DMS53 (cell line): ENCODE measurements around the gene PSME4.

Experiments used
- DNase-seq: peaks from one replicate; lab custom pipeline; 2025; lab: John Stamatoyannopoulos, UW

Gene PSME4

GRCh38 chr2:53829273-53829979, 141.4 kb downstream of the PSME4 start:
- DNase-seq, result no peak

- no peak for DNase-seq
Measured at GRCh38 chr2:53828331-53828730, 142.5 kb downstream of the PSME4 start.

- no peak for DNase-seq
Measured at GRCh38 chr2:53827398-53828175, 143.2 kb downstream of the PSME4 start.

- no peak for DNase-seq
Measured at GRCh38 chr2:53826587-53827397, 144.0 kb downstream of the PSME4 start.

- DNase-seq, result no peak
Measured at GRCh38 chr2:53826030-53826410, 144.8 kb downstream of the PSME4 start.

GRCh38 chr2:53823639-53824038, 147.2 kb downstream of the PSME4 start:
- peak; percentile 36 for DNase-seq

- DNase-seq, result no peak
Measured at GRCh38 chr2:53821810-53822209, 149.0 kb downstream of the PSME4 start.

- no peak for DNase-seq
Measured at GRCh38 chr2:53820711-53821110, 150.1 kb downstream of the PSME4 start.

- DNase-seq, result no peak
Measured at GRCh38 chr2:53820048-53820447, 150.7 kb downstream of the PSME4 start.

- no peak for DNase-seq
Measured at GRCh38 chr2:53819634-53820033, 151.2 kb downstream of the PSME4 start.

- no peak for DNase-seq
Measured at GRCh38 chr2:53818854-53819435, 151.8 kb downstream of the PSME4 start.
